ENCODE data around the gene CCDC188. TPM values are rescaled to one million over a fixed set of nuclear protein-coding genes. Genes with fewer than 3 reads are reported as not detected.

CCDC188 gene
- total RNA-seq, 1 donor from 2014 or later = not detected

- no peaks in the 10 kb centered on the region for H3K9me3 Mint-ChIP-seq
- no peak for DNase-seq (ENCODE audit: low spot score in 2 of 2, unreplicated experiment in 2 of 2)
- H3K27ac Mint-ChIP-seq = no peak overlapping the region
- no peaks in the 10 kb centered on the region for H3K4me1 Mint-ChIP-seq
- H3K27me3 Mint-ChIP-seq (ENCODE audit: low read depth) = no peaks in the 10 kb centered on the region
- TF ChIP-seq CTCF (IDR thresholded peaks at IDR 0.05; ENCODE audit: unreplicated experiment) = no peak
- H3K36me3 Mint-ChIP-seq = peaks cover 19% of the 10 kb centered on the region
- no peak overlapping the region for H3K4me3 Mint-ChIP-seq
These were observed 43.4 kb downstream of the CCDC188 start for GRCh38 chr22:20107471-20107901.

- H3K4me3 Mint-ChIP-seq = no peak overlapping the region
- TF ChIP-seq CTCF (IDR thresholded peaks at IDR 0.05; ENCODE audit: unreplicated experiment) = no peak
- no peaks in the 10 kb centered on the region for H3K9me3 Mint-ChIP-seq
- H3K4me1 Mint-ChIP-seq = no peaks in the 10 kb centered on the region
- no peak for DNase-seq (ENCODE audit: low spot score in 2 of 2, unreplicated experiment in 2 of 2)
- no peaks in the 10 kb centered on the region for H3K27me3 Mint-ChIP-seq (ENCODE audit: low read depth)
- peaks cover 17% of the 10 kb centered on the region for H3K36me3 Mint-ChIP-seq
- H3K27ac Mint-ChIP-seq = no peak overlapping the region
These were observed 44.0 kb downstream of the CCDC188 start for GRCh38 chr22:20106849-20107237.

- Mint-ChIP-seq H3K9me3 (no peaks in the 10 kb centered on the region), H3K27me3 (ENCODE audit: low read depth) (no peaks in the 10 kb centered on the region), H3K4me3 (no peak overlapping the region), H3K36me3 (peaks cover 17% of the 10 kb centered on the region), H3K27ac (no peak overlapping the region), H3K4me1 (no peaks in the 10 kb centered on the region)
- no peak for TF ChIP-seq CTCF (IDR thresholded peaks at IDR 0.05; ENCODE audit: unreplicated experiment)
- no peak for DNase-seq (ENCODE audit: low spot score in 2 of 2, unreplicated experiment in 2 of 2)
These were observed 44.5 kb downstream of the CCDC188 start for GRCh38 chr22:20106205-20106848.

- Mint-ChIP-seq H3K27ac (no peak overlapping the region), H3K4me3 (no peak overlapping the region), H3K27me3 (ENCODE audit: low read depth) (no peaks in the 10 kb centered on the region), H3K9me3 (no peaks in the 10 kb centered on the region), H3K36me3 (peaks cover 17% of the 10 kb centered on the region), H3K4me1 (no peaks in the 10 kb centered on the region)
- no peak for DNase-seq (ENCODE audit: low spot score in 2 of 2, unreplicated experiment in 2 of 2)
- TF ChIP-seq CTCF (IDR thresholded peaks at IDR 0.05; ENCODE audit: unreplicated experiment) = no peak
These were observed 45.2 kb downstream of the CCDC188 start for GRCh38 chr22:20105456-20106204.

GRCh38 chr22:20102203-20102780, 48.6 kb downstream of the CCDC188 start:
- Mint-ChIP-seq H3K4me1 (no peaks in the 10 kb centered on the region), H3K9me3 (peaks cover 3% of the 10 kb centered on the region), H3K4me3 (no peak overlapping the region), H3K36me3 (peaks cover 27% of the 10 kb centered on the region), H3K27ac (no peak overlapping the region), H3K27me3 (ENCODE audit: low read depth) (no peaks in the 10 kb centered on the region)
- no peak for TF ChIP-seq CTCF (IDR thresholded peaks at IDR 0.05; ENCODE audit: unreplicated experiment)
- DNase-seq (ENCODE audit: low spot score in 2 of 2, unreplicated experiment in 2 of 2) = no peak
